HG03045 (cell line): ENCODE data around the gene TBC1D22A.
"Not testable (repeated sequence)": the region's sequence is repeated elsewhere in the genome, so short reads cannot be mapped to it uniquely, and the experiment has no call there.

Experiments
- ATAC-seq: cut with Tn5 transposase; IDR thresholded peaks from one replicate; pipeline ENCODE4 v1.9.1; 2021; ENCODE audit warnings: mild to moderate bottlenecking, moderate library complexity; ENCODE audit not compliant: unreplicated experiment

TBC1D22A gene

DNA sequence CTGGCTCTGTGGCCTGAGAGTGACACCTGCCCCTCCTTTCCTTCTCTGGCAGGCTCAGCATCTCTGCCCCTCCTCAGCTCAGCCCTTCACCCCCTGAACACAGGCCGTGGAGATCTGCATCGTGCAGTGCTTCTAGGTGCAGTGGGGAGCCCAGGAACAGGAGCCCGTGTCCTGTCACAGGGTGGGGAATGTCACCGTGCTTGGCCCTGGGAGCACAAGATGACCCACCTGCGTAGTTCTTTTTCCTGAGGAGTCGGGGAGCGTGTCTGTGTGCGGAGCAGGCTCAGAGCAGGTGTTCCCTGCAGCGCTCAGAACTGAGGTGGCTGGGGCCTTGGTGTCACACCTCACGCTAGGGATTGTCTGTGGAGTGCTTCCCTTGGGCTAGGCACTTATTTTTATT lies 10.6 kb downstream of the TBC1D22A start:
- no peak for ATAC-seq

GRCh38 chr22:46774253-46774979 lies 12.0 kb downstream of the TBC1D22A start:
- ATAC-seq = peak; percentile 43

DNA sequence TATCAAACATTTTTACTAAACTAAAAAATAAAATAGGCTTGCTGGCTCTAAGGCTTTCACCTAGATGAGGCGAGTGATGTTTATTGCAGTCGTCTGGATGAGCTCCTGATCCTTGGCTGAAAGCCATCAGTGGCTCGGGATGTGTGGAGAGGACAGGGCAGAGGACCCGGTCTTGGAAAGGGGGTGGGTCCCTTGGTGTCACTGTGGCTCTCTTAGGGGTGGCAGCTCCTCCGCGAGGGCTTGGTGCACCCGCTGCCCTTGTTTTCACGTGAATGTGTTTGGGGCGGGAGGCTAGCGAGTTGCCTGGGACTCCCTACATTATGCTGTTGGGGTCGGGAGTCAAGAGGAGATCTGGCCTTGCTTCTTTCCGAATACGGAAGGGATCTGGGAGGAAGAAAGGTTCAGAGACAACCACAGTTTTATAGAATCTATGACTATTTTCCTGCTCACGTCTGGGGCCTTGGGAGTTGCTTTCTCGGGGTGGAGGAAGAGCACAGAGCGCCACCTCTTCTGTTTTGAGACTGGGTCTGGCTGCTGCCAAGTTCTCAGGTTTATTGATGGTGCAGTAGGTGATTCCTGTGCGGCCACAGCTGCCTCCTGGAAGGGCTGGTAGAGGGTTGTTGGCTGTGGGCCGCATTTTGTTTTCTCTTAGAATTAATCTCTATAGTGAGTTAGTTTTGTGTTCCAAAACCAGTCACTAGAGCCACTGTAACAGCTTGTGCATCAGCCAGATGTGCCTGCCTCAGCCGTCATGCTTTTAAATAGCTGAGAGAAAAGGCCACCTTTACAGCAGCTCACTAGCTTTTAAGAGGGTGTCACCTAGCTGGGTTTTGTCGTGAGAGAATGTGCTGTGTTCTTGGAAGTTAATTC lies 12.8 kb downstream of the TBC1D22A start:
- ATAC-seq = no peak

GRCh38 chr22:46775850-46776826 lies 13.7 kb downstream of the TBC1D22A start:
- no peak for ATAC-seq

- no peak for ATAC-seq
These were observed 14.6 kb downstream of the TBC1D22A start for GRCh38 chr22:46776876-46777608.

DNA sequence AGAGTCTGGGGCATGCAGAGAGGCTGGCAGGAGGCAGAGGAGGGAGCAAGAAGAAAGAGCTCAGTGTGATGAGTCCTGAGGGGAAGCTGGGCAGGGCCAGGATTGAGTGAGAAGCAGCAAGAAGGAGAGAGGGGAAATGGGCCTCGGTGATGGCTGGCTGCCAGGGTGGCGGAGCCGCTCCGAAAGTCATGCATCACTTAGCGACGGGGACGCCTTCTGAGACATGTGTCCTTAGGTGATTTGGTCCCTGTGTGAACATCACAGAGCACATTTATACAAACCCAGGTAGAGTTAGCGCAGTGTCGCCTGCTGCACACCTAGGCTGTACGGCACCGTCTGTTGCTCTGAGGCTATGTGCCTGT lies 15.1 kb downstream of the TBC1D22A start:
- ATAC-seq = no peak

DNA sequence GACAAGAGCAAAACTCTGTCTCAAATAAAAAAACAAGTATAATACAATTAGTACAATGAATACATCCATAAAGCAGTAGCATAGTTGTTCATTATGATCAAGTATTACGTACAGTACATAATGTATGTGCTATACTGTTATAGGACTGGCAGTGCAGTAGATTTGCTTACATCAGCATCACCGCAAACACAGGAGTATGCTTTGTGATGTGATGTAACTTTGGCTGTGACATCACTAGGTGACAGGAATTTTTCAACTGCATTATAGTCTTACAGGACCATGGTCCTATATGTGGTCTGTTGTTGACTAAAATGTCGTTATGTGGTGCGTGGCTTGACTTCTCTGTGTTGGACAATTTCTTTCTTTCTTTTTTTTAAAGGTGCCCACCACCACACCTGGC lies 16.6 kb downstream of the TBC1D22A start:
- ATAC-seq = no peak

DNA sequence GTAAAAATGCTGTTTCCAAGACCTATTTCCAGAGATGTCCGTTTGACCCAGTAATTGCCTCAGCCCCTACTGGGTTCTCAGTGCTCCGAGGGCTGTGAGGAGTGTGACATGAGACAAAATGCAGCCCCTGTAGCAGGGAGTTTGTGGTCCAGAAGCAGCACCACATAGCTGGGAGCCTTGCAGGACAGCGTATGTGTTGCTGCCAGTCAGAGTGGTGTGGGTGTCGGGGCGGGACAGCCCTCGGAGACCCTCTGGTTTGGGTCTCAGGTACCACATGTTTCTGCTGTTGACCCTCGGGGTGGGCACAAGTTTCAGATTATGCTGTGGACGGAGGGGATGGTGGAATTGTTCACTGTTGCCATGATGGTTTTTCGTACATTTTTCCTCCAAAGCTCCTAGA lies 17.2 kb downstream of the TBC1D22A start:
- no peak for ATAC-seq

DNA sequence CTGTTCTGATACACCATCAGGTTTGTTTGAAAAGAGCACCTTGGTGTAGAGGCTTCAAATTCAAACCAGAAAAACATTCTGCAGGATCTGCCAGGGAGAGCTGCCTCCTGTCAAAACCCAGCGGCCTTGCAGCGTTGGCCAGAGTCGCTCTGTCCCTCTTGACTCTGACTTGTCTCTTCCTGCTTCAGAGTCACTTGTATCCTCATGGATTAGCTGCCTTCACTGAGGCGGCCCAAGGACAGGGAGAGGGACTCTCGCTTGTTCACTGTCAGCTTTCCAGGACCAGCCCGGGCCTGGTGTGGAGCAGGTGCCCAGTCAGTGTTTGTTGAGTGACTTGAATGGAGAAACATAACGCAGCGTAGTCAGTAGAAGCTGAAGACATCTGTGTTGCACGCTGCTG lies 18.0 kb downstream of the TBC1D22A start:
- ATAC-seq = no peak

DNA sequence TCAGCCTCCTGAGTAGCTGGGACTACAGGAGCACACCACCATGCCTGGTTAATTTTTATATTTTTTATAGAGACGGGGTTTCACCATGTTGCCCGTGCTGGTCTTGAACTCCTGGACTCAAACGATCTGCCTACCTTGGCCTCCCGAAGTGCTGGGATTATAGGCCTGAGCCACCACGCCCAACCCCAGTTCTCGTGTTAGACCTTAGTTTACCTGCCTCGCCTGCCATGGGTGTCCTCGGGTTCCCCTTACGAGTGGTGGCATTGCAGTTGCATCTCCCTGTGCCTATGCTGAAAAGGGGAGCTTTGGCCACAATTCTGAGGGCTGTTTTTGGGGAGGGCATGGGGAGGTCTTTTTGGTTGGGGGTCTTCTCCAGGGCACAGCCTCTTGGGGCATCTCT lies 18.8 kb downstream of the TBC1D22A start:
- no peak for ATAC-seq

DNA sequence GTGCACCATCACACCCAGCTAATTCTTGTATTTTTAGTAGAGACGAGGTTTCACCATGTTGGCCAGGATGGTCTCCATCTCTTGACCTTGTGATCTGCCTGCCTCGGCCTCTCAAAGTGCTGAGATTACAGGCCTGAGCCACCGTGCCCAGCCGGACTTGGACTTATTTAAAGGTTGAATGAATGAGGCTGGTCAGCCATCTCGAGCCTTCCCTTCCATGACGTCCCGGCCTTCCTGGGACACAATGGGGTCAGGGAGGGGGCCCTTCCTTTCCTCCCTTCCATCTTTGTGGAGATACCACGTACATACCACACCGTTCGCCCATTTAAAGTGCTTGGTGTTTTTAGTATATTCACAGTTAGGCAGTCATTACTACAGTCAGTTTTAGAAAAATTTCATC lies 19.8 kb downstream of the TBC1D22A start:
- not testable (repeated sequence) for ATAC-seq

DNA sequence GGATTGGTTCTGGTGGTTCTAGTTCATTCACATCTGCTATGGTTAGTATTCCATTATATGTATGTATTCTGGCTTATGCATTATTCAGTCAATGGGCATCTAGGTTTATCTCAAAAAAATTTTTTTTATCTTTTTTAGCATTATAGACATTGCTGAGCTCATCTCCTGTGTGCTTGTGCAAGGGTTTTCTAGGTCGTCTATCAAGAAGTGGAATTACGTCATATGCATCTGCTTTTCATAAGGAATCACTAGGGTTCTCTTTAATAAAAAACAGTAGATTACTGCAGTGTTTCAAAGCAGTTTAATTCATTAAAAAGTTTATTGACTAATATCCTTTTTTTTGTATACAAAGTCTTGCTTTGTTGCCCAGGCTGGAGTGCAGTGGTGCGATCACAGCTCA lies 21.3 kb downstream of the TBC1D22A start:
- ATAC-seq = no peak

DNA sequence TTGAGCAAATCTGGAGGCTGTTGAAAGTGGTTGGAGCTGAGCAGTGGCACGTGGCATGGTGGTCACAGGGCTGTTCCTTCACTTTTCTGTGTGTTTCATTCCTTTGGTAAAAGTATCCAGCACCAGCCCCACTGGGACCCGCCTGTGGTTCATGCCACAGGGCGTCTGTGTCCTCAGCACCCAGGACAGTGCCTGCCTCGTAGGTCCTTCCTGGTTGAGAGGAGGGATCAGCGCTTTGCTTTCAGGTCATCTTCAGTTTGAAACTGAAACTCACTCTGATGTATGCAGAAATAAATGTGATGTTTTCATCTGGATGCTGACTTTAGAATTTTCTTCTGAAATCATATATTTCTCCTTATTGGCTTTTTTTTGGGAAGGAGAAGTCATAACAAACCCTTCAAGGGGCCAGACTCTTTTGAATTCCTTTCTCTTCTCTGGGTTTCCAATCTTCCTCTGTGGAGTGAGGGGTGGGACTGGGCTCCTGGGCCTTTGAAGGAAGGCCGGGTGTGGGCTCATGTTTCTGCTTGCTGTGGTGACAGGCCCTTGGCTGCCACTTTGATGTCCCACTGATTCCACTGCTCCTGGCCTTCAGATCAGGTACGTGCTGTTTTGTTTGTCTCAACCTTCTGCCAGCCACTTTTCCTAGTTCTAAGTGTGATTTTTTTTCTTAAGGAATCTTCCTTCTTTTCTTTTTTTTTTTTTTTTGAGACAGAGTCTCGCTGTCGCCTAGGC lies 26.2 kb downstream of the TBC1D22A start:
- ATAC-seq = no peak

GRCh38 chr22:46789992-46790391 lies 27.5 kb downstream of the TBC1D22A start:
- no peak for ATAC-seq

- no peak for ATAC-seq
These were observed 28.8 kb downstream of the TBC1D22A start for GRCh38 chr22:46791201-46791731.

DNA sequence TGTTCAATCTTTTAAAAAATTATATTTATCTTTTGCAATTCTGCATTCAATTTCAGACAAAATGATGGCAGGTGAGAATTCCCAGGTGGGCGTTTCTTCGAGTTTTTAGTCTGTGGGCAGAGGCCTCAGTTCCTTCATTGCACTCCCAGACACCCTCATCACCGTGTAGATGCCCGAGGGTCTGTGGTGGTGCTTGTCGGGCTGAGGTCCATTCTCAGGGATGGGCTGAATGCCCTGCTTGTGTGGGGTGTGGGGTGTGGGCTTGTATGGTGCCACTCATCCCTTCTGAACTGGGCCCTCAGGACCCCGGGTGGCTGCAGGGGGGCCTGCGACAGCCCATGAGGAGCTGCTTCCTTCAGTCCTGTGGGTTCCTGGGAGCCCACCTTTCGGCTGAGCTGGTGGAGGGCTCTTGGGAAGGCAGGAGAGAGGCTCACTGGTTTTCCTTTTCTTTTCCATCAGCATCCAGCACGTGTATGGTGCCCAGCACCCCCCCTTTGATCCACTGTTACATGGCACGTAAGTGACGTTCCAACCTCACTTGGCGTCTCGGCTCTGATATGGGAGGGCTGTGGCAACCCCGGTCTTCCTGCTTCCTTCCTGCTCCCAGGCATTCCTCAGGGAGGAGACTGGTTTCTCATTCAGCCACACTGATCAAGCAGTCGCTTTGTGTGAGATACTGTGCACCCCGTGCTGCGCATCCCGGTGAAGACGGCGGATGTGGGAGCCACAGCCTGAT lies 29.8 kb downstream of the TBC1D22A start:
- ATAC-seq = no peak

- ATAC-seq = no peak
These were observed 30.4 kb downstream of the TBC1D22A start for GRCh38 chr22:46792841-46793261.

DNA sequence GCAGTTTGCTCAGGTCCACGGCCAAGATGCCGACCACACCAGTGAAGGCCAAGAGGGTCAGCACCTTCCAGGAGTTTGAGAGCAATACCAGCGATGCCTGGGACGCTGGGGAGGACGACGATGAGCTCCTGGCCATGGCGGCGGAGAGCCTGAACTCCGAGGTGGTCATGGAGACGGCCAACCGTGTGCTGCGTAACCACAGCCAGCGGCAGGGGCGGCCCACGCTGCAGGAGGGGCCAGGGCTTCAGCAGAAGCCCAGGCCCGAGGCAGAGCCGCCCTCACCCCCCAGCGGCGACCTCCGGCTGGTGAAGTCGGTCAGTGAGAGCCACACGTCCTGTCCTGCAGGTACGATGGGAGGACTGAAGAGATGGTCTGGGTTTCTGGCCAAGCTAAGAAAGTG lies 31.0 kb downstream of the TBC1D22A start:
- no peak for ATAC-seq

DNA sequence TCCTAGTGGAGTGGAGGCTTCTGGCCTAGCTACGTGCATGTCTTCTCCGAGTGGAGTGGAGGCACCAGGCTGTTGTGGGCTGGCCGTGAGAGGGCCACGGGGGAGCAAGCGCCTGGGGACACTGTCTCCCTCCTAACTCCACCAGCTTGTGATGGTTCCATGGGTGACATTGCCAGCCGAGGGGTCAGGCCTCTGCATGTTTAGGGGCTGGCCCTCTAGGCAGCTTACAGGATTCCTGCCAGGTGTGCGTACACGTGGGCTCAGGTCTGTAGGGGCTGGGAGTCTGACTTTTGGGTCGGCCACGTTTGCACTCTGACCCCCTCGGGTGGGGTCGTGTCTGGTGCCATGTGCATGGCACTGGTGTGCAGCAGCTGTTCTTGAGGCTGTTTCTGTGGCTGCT lies 31.6 kb downstream of the TBC1D22A start:
- no peak for ATAC-seq
